HepG2 (cell line): ENCODE data around the gene RFC1. TPM values are rescaled to one million over a fixed set of nuclear protein-coding genes. Genes with fewer than 3 reads are reported as not detected.

Experiments
- HDAC6 ChIP-seq: fragments of 200-600 bp; sonication (generic); IDR thresholded peaks from 2 replicates; pipeline ENCODE4 v1.7.0; 2017; ENCODE audit warnings: mild to moderate bottlenecking, antibody characterized with exemption, low read length, low read depth
- IRF2 ChIP-seq: IDR thresholded peaks from 2 replicates; pipeline ENCODE4 v1.6.1; 2018; ENCODE audit warnings: missing genetic modification reagents, missing compliant biosample characterization
- JARID2 ChIP-seq: sonication (generic); formaldehyde crosslinking; IDR thresholded peaks from 2 replicates; pipeline ENCODE4 v1.8.1; 2023; ENCODE audit warnings: missing genetic modification reagents, inconsistent platforms; ENCODE audit not compliant: insufficient replicate concordance
- KDM3A ChIP-seq: IDR thresholded peaks from 2 replicates; pipeline ENCODE4 v1.6.1; 2018; ENCODE audit warnings: low read depth, missing compliant biosample characterization
- KLF11 ChIP-seq: IDR thresholded peaks from 2 replicates; pipeline ENCODE4 v1.6.1; 2016; ENCODE audit warnings: missing compliant biosample characterization
- NFE2 ChIP-seq: sonication (generic); formaldehyde crosslinking; IDR thresholded peaks from 2 replicates; pipeline ENCODE4 v1.4.0; 2020; ENCODE audit warnings: missing genetic modification reagents
- SMYD3 ChIP-seq: sonication (generic); formaldehyde crosslinking; IDR thresholded peaks from 2 replicates; pipeline ENCODE4 v1.8.1; 2023; ENCODE audit warnings: mild to moderate bottlenecking, missing genetic modification reagents
- TBX2 ChIP-seq: sonication (generic); formaldehyde crosslinking; IDR thresholded peaks from 2 replicates; pipeline ENCODE4 v1.5.0; 2020; ENCODE audit warnings: missing genetic modification reagents, mild to moderate bottlenecking, borderline replicate concordance
- U2AF2 ChIP-seq: fragments of 200-400 bp; formaldehyde crosslinking; IDR thresholded peaks from 2 replicates; pipeline ENCODE4 v1.6.1; 2017; ENCODE audit warnings: low read depth, mild to moderate bottlenecking, low read length
- ZBTB1 ChIP-seq: sonication (generic); formaldehyde crosslinking; IDR thresholded peaks from 2 replicates; pipeline ENCODE4 v1.4.0; 2020; ENCODE audit warnings: missing genetic modification reagents, borderline replicate concordance
- ZBTB42 ChIP-seq: sonication (generic); formaldehyde crosslinking; IDR thresholded peaks from 2 replicates; pipeline ENCODE4 v1.5.0; 2020; ENCODE audit warnings: mild to moderate bottlenecking, missing genetic modification reagents
- ZKSCAN1 ChIP-seq: fragments of 150-350 bp; IDR thresholded peaks from 2 replicates; pipeline ENCODE4 v1.6.1; 2014; ENCODE audit warnings: low read length
- ZNF138 ChIP-seq: sonication (generic); formaldehyde crosslinking; IDR thresholded peaks from 2 replicates; pipeline ENCODE4 v1.5.0; 2020; ENCODE audit warnings: mild to moderate bottlenecking, low read depth, missing genetic modification reagents
- ZNF234 ChIP-seq: sonication (generic); formaldehyde crosslinking; conservative IDR thresholded peaks from 2 replicates; pipeline ENCODE4 v1.5.1; 2020; ENCODE audit warnings: mild to moderate bottlenecking, missing genetic modification reagents
- ZNF331 ChIP-seq: sonication (generic); formaldehyde crosslinking; IDR thresholded peaks from 2 replicates; pipeline ENCODE4 v1.4.0; 2020; ENCODE audit warnings: missing genetic modification reagents
- ZNF501 ChIP-seq: sonication (generic); formaldehyde crosslinking; IDR thresholded peaks from 2 replicates; pipeline ENCODE4 v1.5.1; 2020; ENCODE audit warnings: mild to moderate bottlenecking, moderate library complexity, missing genetic modification reagents
- ZNF562 ChIP-seq: sonication (generic); formaldehyde crosslinking; IDR thresholded peaks from 2 replicates; pipeline ENCODE4 v1.8.0; 2022; ENCODE audit warnings: missing genetic modification reagents, borderline replicate concordance
- ZNF614 ChIP-seq: IDR thresholded peaks from 2 replicates; pipeline ENCODE4 v1.6.1; 2018; ENCODE audit warnings: missing biosample characterization, missing genetic modification reagents, inconsistent platforms, borderline replicate concordance
- ZNF841 ChIP-seq: sonication (generic); formaldehyde crosslinking; IDR thresholded peaks from 2 replicates; pipeline ENCODE4 v1.8.1; 2023; ENCODE audit warnings: missing genetic modification reagents, borderline replicate concordance
- polyA plus RNA-seq, 8 experiments: library from polyadenylated mRNA; depleted of rRNA in 3 of 8; stranded (reverse) in 7 of 8; unstranded in 1 of 8; fragments of >200 nt; fragmentation: Illumina TruSeq in 4 of 8; extraction: Trizol in 4 of 8; gene quantifications; 2 replicates each; pipeline versions ENCODE4 v1.2.1 to v1.2.3, GENCODE V29; 2011 to 2016; ENCODE audit warnings: low read depth in 4 of 8, missing spikeins in 1 of 8, mixed read lengths in 1 of 8; ENCODE audit not compliant: insufficient read depth in 1 of 8
- total RNA-seq, 5 experiments: library from RNA; depleted of rRNA; stranded (reverse); fragments of >200 nt; fragmentation: Illumina TruSeq; extraction: Trizol; gene quantifications; 2 replicates each; pipeline ENCODE4 v1.2.3, GENCODE V29; 2016; ENCODE audit warnings: low read depth in 1 of 5
- TF ChIP-seq, protein P1 (sequence below): sonication (generic); formaldehyde crosslinking; IDR thresholded peaks from 2 replicates; pipeline ENCODE4 v1.9.0; 2022; ENCODE audit warnings: missing genetic modification reagents, mild to moderate bottlenecking, borderline replicate concordance
- TF ChIP-seq, protein P2 (sequence below): IDR thresholded peaks from 2 replicates; pipeline ENCODE4 v1.6.1; 2016; ENCODE audit warnings: missing compliant biosample characterization, missing genetic modification reagents, borderline replicate concordance
- TF ChIP-seq, protein P3 (sequence below): sonication (generic); formaldehyde crosslinking; IDR thresholded peaks from 2 replicates; pipeline ENCODE4 v1.4.0; 2020; ENCODE audit warnings: mild to moderate bottlenecking, missing genetic modification reagents

The RFC1 gene
- total and polyA plus RNA-seq, 2 of the 13 experiments (the other 11 are each of a cell fraction or from before 2014, with no cell fraction given) = 15.9 to 78.8 TPM

GRCh38 chr4:39274503-39274902 lies 91.7 kb downstream of the RFC1 start (continued):
- TF ChIP-seq, protein P1, sequence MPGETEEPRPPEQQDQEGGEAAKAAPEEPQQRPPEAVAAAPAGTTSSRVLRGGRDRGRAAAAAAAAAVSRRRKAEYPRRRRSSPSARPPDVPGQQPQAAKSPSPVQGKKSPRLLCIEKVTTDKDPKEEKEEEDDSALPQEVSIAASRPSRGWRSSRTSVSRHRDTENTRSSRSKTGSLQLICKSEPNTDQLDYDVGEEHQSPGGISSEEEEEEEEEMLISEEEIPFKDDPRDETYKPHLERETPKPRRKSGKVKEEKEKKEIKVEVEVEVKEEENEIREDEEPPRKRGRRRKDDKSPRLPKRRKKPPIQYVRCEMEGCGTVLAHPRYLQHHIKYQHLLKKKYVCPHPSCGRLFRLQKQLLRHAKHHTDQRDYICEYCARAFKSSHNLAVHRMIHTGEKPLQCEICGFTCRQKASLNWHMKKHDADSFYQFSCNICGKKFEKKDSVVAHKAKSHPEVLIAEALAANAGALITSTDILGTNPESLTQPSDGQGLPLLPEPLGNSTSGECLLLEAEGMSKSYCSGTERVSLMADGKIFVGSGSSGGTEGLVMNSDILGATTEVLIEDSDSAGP (CRISPR knock-in tag) = no peak
- TF ChIP-seq ZKSCAN1 = no peak
- no peak for TF ChIP-seq ZNF331
- TF ChIP-seq JARID2 (CRISPR knock-in tag) = no peak
- TF ChIP-seq HDAC6 = no peak
- TF ChIP-seq KLF11 = no peak
- TF ChIP-seq ZNF841 (CRISPR knock-in tag) = no peak
- TF ChIP-seq SMYD3 = no peak
- TF ChIP-seq KDM3A (CRISPR knock-in tag) = no peak
- TF ChIP-seq NFE2 (CRISPR knock-in tag) = no peak
- TF ChIP-seq ZNF562 (CRISPR knock-in tag) = no peak
- TF ChIP-seq, protein P2, sequence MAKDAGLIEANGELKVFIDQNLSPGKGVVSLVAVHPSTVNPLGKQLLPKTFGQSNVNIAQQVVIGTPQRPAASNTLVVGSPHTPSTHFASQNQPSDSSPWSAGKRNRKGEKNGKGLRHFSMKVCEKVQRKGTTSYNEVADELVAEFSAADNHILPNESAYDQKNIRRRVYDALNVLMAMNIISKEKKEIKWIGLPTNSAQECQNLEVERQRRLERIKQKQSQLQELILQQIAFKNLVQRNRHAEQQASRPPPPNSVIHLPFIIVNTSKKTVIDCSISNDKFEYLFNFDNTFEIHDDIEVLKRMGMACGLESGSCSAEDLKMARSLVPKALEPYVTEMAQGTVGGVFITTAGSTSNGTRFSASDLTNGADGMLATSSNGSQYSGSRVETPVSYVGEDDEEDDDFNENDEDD = no peak
- TF ChIP-seq ZNF138 (CRISPR knock-in tag) = no peak
- TF ChIP-seq ZNF501 (CRISPR knock-in tag) = no peak
- TF ChIP-seq ZBTB1 = no peak
- TF ChIP-seq U2AF2 = no peak
- no peak for TF ChIP-seq ZNF234 (CRISPR knock-in tag)
- TF ChIP-seq, protein P3, sequence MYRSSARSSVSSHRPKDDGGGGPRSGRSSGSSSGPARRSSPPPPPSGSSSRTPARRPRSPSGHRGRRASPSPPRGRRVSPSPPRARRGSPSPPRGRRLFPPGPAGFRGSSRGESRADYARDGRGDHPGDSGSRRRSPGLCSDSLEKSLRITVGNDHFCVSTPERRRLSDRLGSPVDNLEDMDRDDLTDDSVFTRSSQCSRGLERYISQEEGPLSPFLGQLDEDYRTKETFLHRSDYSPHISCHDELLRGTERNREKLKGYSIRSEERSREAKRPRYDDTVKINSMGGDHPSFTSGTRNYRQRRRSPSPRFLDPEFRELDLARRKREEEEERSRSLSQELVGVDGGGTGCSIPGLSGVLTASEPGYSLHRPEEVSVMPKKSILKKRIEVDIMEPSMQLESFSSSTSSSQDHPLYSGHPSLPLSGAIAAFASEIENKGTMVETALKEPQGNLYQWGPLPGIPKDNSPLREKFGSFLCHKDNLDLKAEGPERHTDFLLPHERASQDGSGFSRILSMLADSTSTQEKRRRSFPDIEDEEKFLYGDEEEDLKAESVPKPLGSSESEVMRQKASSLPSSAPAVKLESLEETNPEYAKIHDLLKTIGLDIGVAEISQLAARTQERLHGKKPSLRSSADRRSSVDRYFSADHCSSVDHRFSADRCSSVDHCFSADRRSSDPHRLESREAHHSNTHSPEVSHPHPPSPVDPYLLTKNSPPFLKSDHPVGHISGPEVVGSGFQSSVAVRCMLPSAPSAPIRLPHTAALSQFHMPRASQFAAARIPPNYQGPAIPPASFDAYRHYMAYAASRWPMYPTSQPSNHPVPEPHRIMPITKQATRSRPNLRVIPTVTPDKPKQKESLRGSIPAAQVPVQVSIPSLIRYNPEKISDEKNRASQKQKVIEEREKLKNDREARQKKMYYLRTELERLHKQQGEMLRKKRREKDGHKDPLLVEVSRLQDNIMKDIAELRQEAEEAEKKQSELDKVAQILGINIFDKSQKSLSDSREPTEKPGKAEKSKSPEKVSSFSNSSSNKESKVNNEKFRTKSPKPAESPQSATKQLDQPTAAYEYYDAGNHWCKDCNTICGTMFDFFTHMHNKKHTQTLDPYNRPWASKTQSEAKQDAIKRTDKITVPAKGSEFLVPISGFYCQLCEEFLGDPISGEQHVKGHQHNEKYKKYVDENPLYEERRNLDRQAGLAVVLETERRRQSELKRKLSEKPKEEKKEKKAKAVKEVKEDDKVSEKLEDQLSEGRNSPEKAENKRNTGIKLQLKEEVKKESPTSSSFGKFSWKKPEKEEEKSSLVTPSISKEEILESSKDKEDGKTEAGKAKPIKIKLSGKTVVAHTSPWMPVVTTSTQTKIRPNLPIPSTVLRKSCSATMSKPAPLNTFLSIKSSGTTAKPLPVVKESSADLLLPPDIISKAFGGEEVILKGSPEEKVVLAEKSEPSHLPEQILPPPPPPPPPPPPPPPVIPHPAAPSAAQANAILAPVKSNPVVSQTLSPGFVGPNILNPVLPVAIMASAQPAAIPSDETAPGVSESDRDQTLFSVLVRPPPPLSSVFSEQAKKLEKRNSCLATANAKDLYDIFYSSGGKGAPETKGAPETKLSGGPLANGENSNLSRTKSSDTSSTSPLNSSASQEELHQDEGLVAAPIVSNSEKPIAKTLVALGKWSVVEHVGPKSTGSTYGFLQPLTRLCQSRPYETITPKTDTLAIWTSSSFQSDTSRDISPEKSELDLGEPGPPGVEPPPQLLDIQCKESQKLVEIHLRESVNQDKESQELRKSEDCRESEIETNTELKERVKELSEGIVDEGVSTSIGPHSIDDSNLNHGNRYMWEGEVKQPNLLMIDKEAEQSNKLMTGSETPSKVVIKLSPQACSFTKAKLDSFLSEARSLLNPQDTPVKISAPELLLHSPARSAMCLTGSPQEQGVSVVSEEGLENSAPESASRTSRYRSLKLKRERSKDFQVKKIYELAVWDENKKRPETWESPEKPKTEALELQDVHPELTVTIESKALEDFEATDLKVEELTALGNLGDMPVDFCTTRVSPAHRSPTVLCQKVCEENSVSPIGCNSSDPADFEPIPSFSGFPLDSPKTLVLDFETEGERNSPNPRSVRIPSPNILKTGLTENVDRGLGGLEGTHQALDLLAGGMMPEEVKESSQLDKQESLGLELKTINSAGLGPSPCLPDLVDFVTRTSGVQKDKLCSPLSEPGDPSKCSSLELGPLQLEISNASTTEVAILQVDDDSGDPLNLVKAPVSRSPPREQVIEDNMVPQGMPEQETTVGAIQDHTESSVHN (CRISPR knock-in tag) = no peak
- peak; percentile 69; the same call in 1 of the 2 replicates for TF ChIP-seq TBX2
- no peak for TF ChIP-seq ZBTB42 (CRISPR knock-in tag)
- no peak for TF ChIP-seq ZNF614 (CRISPR knock-in tag)
- no peak for TF ChIP-seq IRF2
